Measurements from ENCODE around the gene ABCA10.

Gene ABCA10

DNA sequence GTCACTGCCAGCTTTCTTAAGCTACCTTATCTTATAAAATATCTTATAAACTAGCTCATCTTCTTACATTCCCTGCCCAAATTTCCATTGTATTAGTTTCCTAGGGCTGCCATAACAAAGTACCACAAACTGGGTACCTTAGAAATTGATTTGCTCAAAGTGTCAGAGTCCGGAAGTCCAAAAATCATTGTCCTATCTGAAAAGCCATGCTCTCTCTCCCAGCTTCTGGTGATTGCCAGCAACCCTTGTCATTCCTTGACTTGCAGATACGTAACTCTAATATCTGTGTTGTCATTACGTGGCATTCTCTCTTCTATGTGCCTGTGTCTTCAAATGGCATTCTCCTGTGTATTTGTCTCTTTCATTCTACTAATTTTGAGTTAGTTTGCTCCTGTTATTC, 2.3 kb upstream of the ABCA10 start:
- Histone ChIP-seq H3K27ac (ENCODE audit: low read depth in 2 of 2, low read length in 2 of 2) (no peak overlapping the region), H3K36me3 (ENCODE audit: control insufficient read depth in 2 of 2, insufficient read depth in 2 of 2, low read length in 2 of 2) (no peaks in the 10 kb centered on the region), H3K4me3 (ENCODE audit: low read length in 2 of 2) (no peak overlapping the region), H3K9me3 (ENCODE audit: control insufficient read depth in 2 of 2, low read length in 2 of 2) (peaks cover 0 to 3% of the 10 kb centered on the region in 2 donors), H3K27me3 (ENCODE audit: control insufficient read depth in 2 of 2, insufficient read depth in 2 of 2, low read length in 2 of 2) (no peaks in the 10 kb centered on the region), H3K4me1 (ENCODE audit: control insufficient read depth in 2 of 2, insufficient read depth in 2 of 2, low read length in 2 of 2) (no peaks in the 10 kb centered on the region), H3K9ac (ENCODE audit: low read depth in 1 of 2, low read length in 2 of 2) (no peak overlapping the region)

GRCh38 chr17:69228018-69228417, 606 bp downstream of the ABCA10 start:
- no peaks in the 10 kb centered on the region for H3K4me1 ChIP-seq (ENCODE audit: control insufficient read depth in 2 of 2, insufficient read depth in 2 of 2, low read length in 2 of 2)
- H3K27ac ChIP-seq (ENCODE audit: low read depth in 2 of 2, low read length in 2 of 2) = no peak overlapping the region
- H3K9ac ChIP-seq (ENCODE audit: low read depth in 1 of 2, low read length in 2 of 2) = no peak overlapping the region
- H3K27me3 ChIP-seq (ENCODE audit: control insufficient read depth in 2 of 2, insufficient read depth in 2 of 2, low read length in 2 of 2) = no peaks in the 10 kb centered on the region
- H3K36me3 ChIP-seq (ENCODE audit: control insufficient read depth in 2 of 2, insufficient read depth in 2 of 2, low read length in 2 of 2) = no peaks in the 10 kb centered on the region
- peaks cover 0 to 3% of the 10 kb centered on the region in 2 donors for H3K9me3 ChIP-seq (ENCODE audit: control insufficient read depth in 2 of 2, low read length in 2 of 2)
- no peak overlapping the region for H3K4me3 ChIP-seq (ENCODE audit: low read length in 2 of 2)

- no peak overlapping the region for H3K9ac ChIP-seq (ENCODE audit: low read depth in 1 of 2, low read length in 2 of 2)
These were observed 1.1 kb downstream of the ABCA10 start for GRCh38 chr17:69227541-69227940.

GRCh38 chr17:69223809-69224208, 4.8 kb downstream of the ABCA10 start:
- Histone ChIP-seq H3K4me3 (ENCODE audit: low read length in 2 of 2) (no peak overlapping the region), H3K9me3 (ENCODE audit: control insufficient read depth in 2 of 2, low read length in 2 of 2) (no peaks in the 10 kb centered on the region), H3K27me3 (ENCODE audit: control insufficient read depth in 2 of 2, insufficient read depth in 2 of 2, low read length in 2 of 2) (no peaks in the 10 kb centered on the region), H3K4me1 (ENCODE audit: control insufficient read depth in 2 of 2, insufficient read depth in 2 of 2, low read length in 2 of 2) (no peaks in the 10 kb centered on the region), H3K9ac (ENCODE audit: low read depth in 1 of 2, low read length in 2 of 2) (no peak overlapping the region), H3K36me3 (ENCODE audit: control insufficient read depth in 2 of 2, insufficient read depth in 2 of 2, low read length in 2 of 2) (no peaks in the 10 kb centered on the region), H3K27ac (ENCODE audit: low read depth in 2 of 2, low read length in 2 of 2) (no peak overlapping the region)

More at GRCh38 chr17:69227541-69227940, 1.1 kb downstream of the ABCA10 start:
- no peaks in the 10 kb centered on the region for H3K9me3 ChIP-seq (ENCODE audit: control insufficient read depth in 2 of 2, low read length in 2 of 2)
- H3K36me3 ChIP-seq (ENCODE audit: control insufficient read depth in 2 of 2, insufficient read depth in 2 of 2, low read length in 2 of 2) = no peaks in the 10 kb centered on the region
- no peaks in the 10 kb centered on the region for H3K27me3 ChIP-seq (ENCODE audit: control insufficient read depth in 2 of 2, insufficient read depth in 2 of 2, low read length in 2 of 2)
- H3K4me1 ChIP-seq (ENCODE audit: control insufficient read depth in 2 of 2, insufficient read depth in 2 of 2, low read length in 2 of 2) = no peaks in the 10 kb centered on the region
- H3K27ac ChIP-seq (ENCODE audit: low read depth in 2 of 2, low read length in 2 of 2) = peak overlapping the region in 1 of 2 donors; percentile 7
- peak overlapping the region in 1 of 2 donors; percentile 5 for H3K4me3 ChIP-seq (ENCODE audit: low read length in 2 of 2)

DNA sequence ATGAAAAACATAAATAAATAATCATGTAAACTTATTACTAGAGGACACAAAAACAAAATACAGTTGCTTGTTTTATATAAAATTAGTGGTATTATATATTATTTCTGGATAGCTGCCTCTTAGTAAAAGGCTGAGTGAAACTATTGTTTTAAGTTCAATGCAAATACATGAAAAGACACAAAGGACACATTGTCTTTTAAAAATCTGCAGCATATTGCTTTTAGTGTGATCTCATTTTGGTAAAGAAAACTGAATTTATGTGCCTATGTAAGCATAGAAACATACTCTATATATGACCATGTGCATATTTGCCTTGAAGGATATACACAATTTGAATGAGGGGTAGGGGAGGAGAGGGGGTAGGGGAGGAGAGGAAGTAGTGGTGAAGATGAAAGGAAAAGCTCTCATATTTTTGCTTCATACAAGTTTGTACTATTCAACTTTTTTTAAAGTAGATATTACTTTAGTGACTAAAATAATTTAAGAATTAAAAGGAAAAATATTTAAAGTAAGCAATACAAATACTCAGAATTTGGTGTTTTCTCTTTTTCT, 5.8 kb downstream of the ABCA10 start:
- no peak overlapping the region for H3K27ac ChIP-seq (ENCODE audit: low read depth in 2 of 2, low read length in 2 of 2)
- no peaks in the 10 kb centered on the region for H3K36me3 ChIP-seq (ENCODE audit: control insufficient read depth in 2 of 2, insufficient read depth in 2 of 2, low read length in 2 of 2)
- no peak overlapping the region for H3K9ac ChIP-seq (ENCODE audit: low read depth in 1 of 2, low read length in 2 of 2)
- H3K4me3 ChIP-seq (ENCODE audit: low read length in 2 of 2) = no peak overlapping the region
- H3K27me3 ChIP-seq (ENCODE audit: control insufficient read depth in 2 of 2, insufficient read depth in 2 of 2, low read length in 2 of 2) = no peaks in the 10 kb centered on the region
- no peaks in the 10 kb centered on the region for H3K9me3 ChIP-seq (ENCODE audit: control insufficient read depth in 2 of 2, low read length in 2 of 2)
- H3K4me1 ChIP-seq (ENCODE audit: control insufficient read depth in 2 of 2, insufficient read depth in 2 of 2, low read length in 2 of 2) = no peaks in the 10 kb centered on the region

DNA sequence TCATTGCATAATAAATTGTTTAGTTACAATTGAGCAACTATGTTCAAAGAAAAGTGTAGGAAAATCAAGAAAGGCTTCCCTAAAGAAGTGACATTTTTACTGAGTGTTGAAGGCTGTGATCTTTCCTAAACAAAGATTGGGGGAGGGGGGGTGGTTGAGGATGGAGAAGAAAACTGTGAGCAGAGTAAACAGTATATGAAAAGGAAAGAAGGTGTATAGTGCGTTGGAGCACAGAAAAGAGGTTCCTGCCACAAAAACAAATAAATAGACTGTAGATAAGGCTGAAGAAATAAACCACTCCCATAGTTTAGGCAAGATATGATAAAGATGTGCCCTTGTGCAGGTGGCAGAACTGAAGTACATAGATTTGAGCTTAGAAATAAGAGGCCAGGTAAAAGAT, 8.5 kb downstream of the ABCA10 start:
- Histone ChIP-seq H3K36me3 (ENCODE audit: control insufficient read depth in 2 of 2, insufficient read depth in 2 of 2, low read length in 2 of 2) (no peaks in the 10 kb centered on the region), H3K9me3 (ENCODE audit: control insufficient read depth in 2 of 2, low read length in 2 of 2) (no peaks in the 10 kb centered on the region), H3K9ac (ENCODE audit: low read depth in 1 of 2, low read length in 2 of 2) (no peak overlapping the region), H3K4me3 (ENCODE audit: low read length in 2 of 2) (no peak overlapping the region), H3K27ac (ENCODE audit: low read depth in 2 of 2, low read length in 2 of 2) (no peak overlapping the region), H3K27me3 (ENCODE audit: control insufficient read depth in 2 of 2, insufficient read depth in 2 of 2, low read length in 2 of 2) (no peaks in the 10 kb centered on the region), H3K4me1 (ENCODE audit: control insufficient read depth in 2 of 2, insufficient read depth in 2 of 2, low read length in 2 of 2) (no peaks in the 10 kb centered on the region)

DNA sequence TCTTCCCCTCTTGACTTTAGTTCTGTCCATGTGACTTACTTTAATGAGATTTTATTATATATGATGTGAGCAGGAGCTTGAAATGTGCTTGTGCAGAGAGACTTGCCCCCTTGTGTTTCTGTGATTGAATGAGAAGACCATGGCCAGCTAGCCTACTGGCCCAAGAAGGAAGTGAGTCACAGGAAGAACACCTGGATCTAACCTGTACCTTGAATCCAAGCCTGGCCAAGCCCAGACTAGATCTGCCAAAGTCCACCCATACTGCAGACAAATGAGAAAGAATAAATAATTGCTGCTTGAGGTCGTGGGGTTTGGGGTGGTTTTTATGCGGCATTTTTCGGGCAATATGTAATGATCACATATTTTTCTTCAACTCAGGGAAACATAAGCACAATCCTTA, 9.6 kb downstream of the ABCA10 start:
- Histone ChIP-seq H3K4me3 (ENCODE audit: low read length in 2 of 2) (no peak overlapping the region), H3K9ac (ENCODE audit: low read depth in 1 of 2, low read length in 2 of 2) (no peak overlapping the region), H3K9me3 (ENCODE audit: control insufficient read depth in 2 of 2, low read length in 2 of 2) (no peaks in the 10 kb centered on the region), H3K36me3 (ENCODE audit: control insufficient read depth in 2 of 2, insufficient read depth in 2 of 2, low read length in 2 of 2) (no peaks in the 10 kb centered on the region), H3K27me3 (ENCODE audit: control insufficient read depth in 2 of 2, insufficient read depth in 2 of 2, low read length in 2 of 2) (no peaks in the 10 kb centered on the region), H3K27ac (ENCODE audit: low read depth in 2 of 2, low read length in 2 of 2) (no peak overlapping the region), H3K4me1 (ENCODE audit: control insufficient read depth in 2 of 2, insufficient read depth in 2 of 2, low read length in 2 of 2) (no peaks in the 10 kb centered on the region)

- H3K4me3 ChIP-seq (ENCODE audit: low read length in 2 of 2) = no peak overlapping the region
- no peaks in the 10 kb centered on the region for H3K4me1 ChIP-seq (ENCODE audit: control insufficient read depth in 2 of 2, insufficient read depth in 2 of 2, low read length in 2 of 2)
- H3K27me3 ChIP-seq (ENCODE audit: control insufficient read depth in 2 of 2, insufficient read depth in 2 of 2, low read length in 2 of 2) = no peaks in the 10 kb centered on the region
- no peaks in the 10 kb centered on the region for H3K9me3 ChIP-seq (ENCODE audit: control insufficient read depth in 2 of 2, low read length in 2 of 2)
- no peaks in the 10 kb centered on the region for H3K36me3 ChIP-seq (ENCODE audit: control insufficient read depth in 2 of 2, insufficient read depth in 2 of 2, low read length in 2 of 2)
- H3K9ac ChIP-seq (ENCODE audit: low read depth in 1 of 2, low read length in 2 of 2) = no peak overlapping the region
- H3K27ac ChIP-seq (ENCODE audit: low read depth in 2 of 2, low read length in 2 of 2) = no peak overlapping the region
These were observed 15.4 kb downstream of the ABCA10 start for GRCh38 chr17:69213059-69213813.

GRCh38 chr17:69208640-69209039, 20.0 kb downstream of the ABCA10 start:
- Histone ChIP-seq H3K27me3 (ENCODE audit: control insufficient read depth in 2 of 2, insufficient read depth in 2 of 2, low read length in 2 of 2) (no peaks in the 10 kb centered on the region), H3K9me3 (ENCODE audit: control insufficient read depth in 2 of 2, low read length in 2 of 2) (no peaks in the 10 kb centered on the region), H3K36me3 (ENCODE audit: control insufficient read depth in 2 of 2, insufficient read depth in 2 of 2, low read length in 2 of 2) (no peaks in the 10 kb centered on the region), H3K9ac (ENCODE audit: low read depth in 1 of 2, low read length in 2 of 2) (no peak overlapping the region), H3K4me1 (ENCODE audit: control insufficient read depth in 2 of 2, insufficient read depth in 2 of 2, low read length in 2 of 2) (no peaks in the 10 kb centered on the region), H3K4me3 (ENCODE audit: low read length in 2 of 2) (no peak overlapping the region), H3K27ac (ENCODE audit: low read depth in 2 of 2, low read length in 2 of 2) (no peak overlapping the region)

DNA sequence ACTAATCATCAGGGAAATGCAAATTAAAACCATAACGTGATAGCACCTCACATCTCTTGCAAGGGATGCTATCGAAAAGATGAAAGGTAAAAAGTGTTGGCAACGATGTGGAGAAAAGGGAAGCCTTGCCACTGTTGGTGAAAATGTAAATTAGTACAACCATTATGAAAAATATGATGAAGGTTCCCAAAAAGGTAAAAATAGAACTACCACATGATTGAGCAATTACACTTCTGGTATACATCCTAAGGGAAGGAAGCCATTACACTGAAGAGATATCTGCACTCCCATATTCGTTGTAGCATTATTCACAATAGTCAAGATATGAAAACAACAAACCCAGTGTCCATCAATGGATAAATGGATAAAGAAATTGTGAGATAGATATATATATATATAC, 21.5 kb downstream of the ABCA10 start:
- H3K27me3 ChIP-seq (ENCODE audit: control insufficient read depth in 2 of 2, insufficient read depth in 2 of 2, low read length in 2 of 2) = no peaks in the 10 kb centered on the region
- H3K27ac ChIP-seq (ENCODE audit: low read depth in 2 of 2, low read length in 2 of 2) = no peak overlapping the region
- H3K9ac ChIP-seq (ENCODE audit: low read depth in 1 of 2, low read length in 2 of 2) = no peak overlapping the region
- no peaks in the 10 kb centered on the region for H3K36me3 ChIP-seq (ENCODE audit: control insufficient read depth in 2 of 2, insufficient read depth in 2 of 2, low read length in 2 of 2)
- H3K4me3 ChIP-seq (ENCODE audit: low read length in 2 of 2) = no peak overlapping the region
- H3K9me3 ChIP-seq (ENCODE audit: control insufficient read depth in 2 of 2, low read length in 2 of 2) = no peaks in the 10 kb centered on the region
- H3K4me1 ChIP-seq (ENCODE audit: control insufficient read depth in 2 of 2, insufficient read depth in 2 of 2, low read length in 2 of 2) = no peaks in the 10 kb centered on the region
